K562 (cell line): ENCODE results near the gene SORCS2.

Experiments used
- EP300 ChIP-seq: IDR thresholded peaks from 2 replicates; pipeline ENCODE4 v1.6.1; 2012; ENCODE audit warnings: low read length, improper control_type of control experiment
- UBTF ChIP-seq, 2 experiments: IDR thresholded peaks; 2 replicates each; pipeline ENCODE4 v1.6.1; 2012; ENCODE audit warnings: improper control_type of control experiment in 2 of 2, low read depth in 2 of 2, low read length in 2 of 2, borderline replicate concordance in 1 of 2
- ZNF280B ChIP-seq: fragments of 250-450 bp; sonication (Bioruptor Pico); IDR thresholded peaks from 2 replicates; pipeline ENCODE4 v1.5.1; 2021; ENCODE audit warnings: mild to moderate bottlenecking
- TF ChIP-seq, protein P1 (sequence below), 2 experiments: fragments of 450-650 bp; conservative IDR thresholded peaks; 2 replicates each; pipeline ENCODE4 v1.6.1; 2017; ENCODE audit warnings: mild to moderate bottlenecking in 2 of 2, moderate library complexity in 2 of 2
- TF ChIP-seq, protein P2 (sequence below), 3 experiments: IDR thresholded peaks in 2 of 3; conservative IDR thresholded peaks in 1 of 3; 2 replicates each; pipeline ENCODE4 v1.5.1; 2011 to 2012; ENCODE audit warnings: low read length in 3 of 3, mild to moderate bottlenecking in 3 of 3, control low read depth in 2 of 3, improper control_type of control experiment in 1 of 3, inconsistent platforms in 1 of 3, low read depth in 1 of 3, mixed read lengths in 1 of 3, moderate library complexity in 1 of 3; ENCODE audit not compliant: insufficient read depth in 2 of 3

GRCh38 chr4:7460566-7460965 is 268.2 kb downstream of the SORCS2 start:
- TF ChIP-seq, protein P1, sequence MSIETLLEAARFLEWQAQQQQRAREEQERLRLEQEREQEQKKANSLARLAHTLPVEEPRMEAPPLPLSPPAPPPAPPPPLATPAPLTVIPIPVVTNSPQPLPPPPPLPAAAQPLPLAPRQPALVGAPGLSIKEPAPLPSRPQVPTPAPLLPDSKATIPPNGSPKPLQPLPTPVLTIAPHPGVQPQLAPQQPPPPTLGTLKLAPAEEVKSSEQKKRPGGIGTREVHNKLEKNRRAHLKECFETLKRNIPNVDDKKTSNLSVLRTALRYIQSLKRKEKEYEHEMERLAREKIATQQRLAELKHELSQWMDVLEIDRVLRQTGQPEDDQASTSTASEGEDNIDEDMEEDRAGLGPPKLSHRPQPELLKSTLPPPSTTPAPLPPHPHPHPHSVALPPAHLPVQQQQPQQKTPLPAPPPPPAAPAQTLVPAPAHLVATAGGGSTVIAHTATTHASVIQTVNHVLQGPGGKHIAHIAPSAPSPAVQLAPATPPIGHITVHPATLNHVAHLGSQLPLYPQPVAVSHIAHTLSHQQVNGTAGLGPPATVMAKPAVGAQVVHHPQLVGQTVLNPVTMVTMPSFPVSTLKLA (conservative IDR thresholded peaks at IDR 0.05), result no peak
- TF ChIP-seq UBTF (IDR thresholded peaks at IDR 0.05; ENCODE audit: borderline replicate concordance in 1 of 2, low read depth in 2 of 2, low read length in 2 of 2), result no peak
- TF ChIP-seq ZNF280B (CRISPR knock-in tag), result no peak
- no peak for TF ChIP-seq EP300
- TF ChIP-seq, protein P2, sequence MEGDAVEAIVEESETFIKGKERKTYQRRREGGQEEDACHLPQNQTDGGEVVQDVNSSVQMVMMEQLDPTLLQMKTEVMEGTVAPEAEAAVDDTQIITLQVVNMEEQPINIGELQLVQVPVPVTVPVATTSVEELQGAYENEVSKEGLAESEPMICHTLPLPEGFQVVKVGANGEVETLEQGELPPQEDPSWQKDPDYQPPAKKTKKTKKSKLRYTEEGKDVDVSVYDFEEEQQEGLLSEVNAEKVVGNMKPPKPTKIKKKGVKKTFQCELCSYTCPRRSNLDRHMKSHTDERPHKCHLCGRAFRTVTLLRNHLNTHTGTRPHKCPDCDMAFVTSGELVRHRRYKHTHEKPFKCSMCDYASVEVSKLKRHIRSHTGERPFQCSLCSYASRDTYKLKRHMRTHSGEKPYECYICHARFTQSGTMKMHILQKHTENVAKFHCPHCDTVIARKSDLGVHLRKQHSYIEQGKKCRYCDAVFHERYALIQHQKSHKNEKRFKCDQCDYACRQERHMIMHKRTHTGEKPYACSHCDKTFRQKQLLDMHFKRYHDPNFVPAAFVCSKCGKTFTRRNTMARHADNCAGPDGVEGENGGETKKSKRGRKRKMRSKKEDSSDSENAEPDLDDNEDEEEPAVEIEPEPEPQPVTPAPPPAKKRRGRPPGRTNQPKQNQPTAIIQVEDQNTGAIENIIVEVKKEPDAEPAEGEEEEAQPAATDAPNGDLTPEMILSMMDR (IDR thresholded peaks at IDR 0.05 in 2 of 3, conservative IDR thresholded peaks at IDR 0.05 in 1 of 3; ENCODE audit: insufficient read depth in 2 of 3, low read depth in 1 of 3, low read length in 3 of 3), result no peak
